Peyer's patch (tissue), 4 donors: ENCODE data around the gene VPS39. TPM values are rescaled to one million over a fixed set of nuclear protein-coding genes. Genes with fewer than 3 reads are reported as not detected.

Experiments
- DNase-seq, 3 donors: peaks; one replicate each; pipeline ENCODE4 v3.0.0-alpha.2; 2017 to 2019
- H3K27ac ChIP-seq, 4 donors: fragments of 200-600 bp; sonication (generic); one replicate each; pipeline ENCODE4 v1.5.1; 2016 to 2019
- H3K27me3 ChIP-seq, 2 donors: fragments of 200-600 bp; sonication (generic); one replicate each; pipeline ENCODE4 v1.5.1; 2019
- H3K36me3 ChIP-seq, 3 donors: fragments of 200-600 bp; sonication (generic); one replicate each; pipeline ENCODE4 v1.5.1; 2016 to 2019
- H3K4me1 ChIP-seq, 4 donors: fragments of 200-600 bp; sonication (generic); one replicate each; pipeline ENCODE4 v1.5.1; 2016 to 2019
- H3K4me3 ChIP-seq, 4 donors: fragments of 200-600 bp; sonication (generic); 1 replicate in 3 of 4; 2 replicates in 1 of 4; pipeline ENCODE4 v1.5.1; 2016 to 2019; ENCODE audit warnings: mild to moderate bottlenecking in 1 of 4
- H3K9me3 ChIP-seq, 4 donors: fragments of 200-600 bp; sonication (generic); one replicate each; pipeline ENCODE4 v1.5.1; 2016 to 2019; ENCODE audit warnings: mild to moderate bottlenecking in 1 of 4
- CTCF ChIP-seq, 6 experiments: fragments of 450-650 bp in 4 of 6; fragments of 200-600 bp in 2 of 6; sonication (generic) in 1 of 6; IDR thresholded peaks; one replicate each; pipeline ENCODE4 v1.5.1; 2017 to 2019; ENCODE audit warnings: antibody characterized with exemption in 6 of 6, mild to moderate bottlenecking in 3 of 6, moderate library complexity in 1 of 6
- POLR2A ChIP-seq, 2 donors: fragments of 450-650 bp; IDR thresholded peaks; one replicate each; pipeline ENCODE4 v1.5.1; 2017; ENCODE audit warnings: antibody characterized with exemption in 2 of 2, mild to moderate bottlenecking in 2 of 2, moderate library complexity in 2 of 2
- total RNA-seq, 4 donors: library from RNA; depleted of rRNA; stranded (reverse); fragments of >200 nt; gene quantifications; one replicate each; pipeline ENCODE4 v1.1.0, GENCODE V29; 2016

VPS39 gene
- total RNA-seq, 4 donors from 2014 or later, result 141 to 314 (median 192) TPM

- no peaks in the 10 kb centered on the region for H3K4me1 ChIP-seq
- H3K27ac ChIP-seq, result no peak overlapping the region
- H3K4me3 ChIP-seq, result no peak overlapping the region
- no peaks in the 10 kb centered on the region for H3K27me3 ChIP-seq
- TF ChIP-seq POLR2A (IDR thresholded peaks at IDR 0.05), result no peak
- no peak for TF ChIP-seq CTCF (IDR thresholded peaks at IDR 0.05)
- no peaks in the 10 kb centered on the region for H3K9me3 ChIP-seq
- no peak for DNase-seq
- no peaks in the 10 kb centered on the region for H3K36me3 ChIP-seq
Measured at GRCh38 chr15:42129364-42129763, 78.7 kb downstream of the VPS39 start.

GRCh38 chr15:42128476-42128875, 79.6 kb downstream of the VPS39 start:
- TF ChIP-seq POLR2A (IDR thresholded peaks at IDR 0.05) (no peak), CTCF (IDR thresholded peaks at IDR 0.05) (no peak)
- H3K4me1 ChIP-seq, result no peaks in the 10 kb centered on the region
- no peaks in the 10 kb centered on the region for H3K9me3 ChIP-seq
- H3K36me3 ChIP-seq, result no peaks in the 10 kb centered on the region
- H3K27ac ChIP-seq, result no peak overlapping the region
- H3K27me3 ChIP-seq, result no peaks in the 10 kb centered on the region
- H3K4me3 ChIP-seq, result no peak overlapping the region
- DNase-seq, result peak in 1 of 3 donors; percentile 6

GRCh38 chr15:42123546-42123945, 84.6 kb downstream of the VPS39 start:
- Histone ChIP-seq H3K9me3 (no peaks in the 10 kb centered on the region), H3K4me1 (no peaks in the 10 kb centered on the region), H3K27me3 (no peaks in the 10 kb centered on the region), H3K27ac (no peak overlapping the region), H3K4me3 (no peak overlapping the region), H3K36me3 (no peaks in the 10 kb centered on the region)
- TF ChIP-seq CTCF (IDR thresholded peaks at IDR 0.05), result no peak
- TF ChIP-seq POLR2A (IDR thresholded peaks at IDR 0.05), result no peak
- peak in 1 of 3 donors; percentile 3 for DNase-seq

GRCh38 chr15:42121682-42122081, 86.4 kb downstream of the VPS39 start:
- peak in 1 of 3 donors; percentile 9 for DNase-seq
- no peaks in the 10 kb centered on the region for H3K36me3 ChIP-seq
- no peaks in the 10 kb centered on the region for H3K4me1 ChIP-seq
- H3K27me3 ChIP-seq, result no peaks in the 10 kb centered on the region
- no peak overlapping the region for H3K27ac ChIP-seq
- H3K4me3 ChIP-seq, result no peak overlapping the region
- no peaks in the 10 kb centered on the region for H3K9me3 ChIP-seq
- TF ChIP-seq CTCF (IDR thresholded peaks at IDR 0.05), result no peak
- no peak for TF ChIP-seq POLR2A (IDR thresholded peaks at IDR 0.05)

- Histone ChIP-seq H3K27ac (no peak overlapping the region), H3K4me1 (no peaks in the 10 kb centered on the region), H3K9me3 (no peaks in the 10 kb centered on the region), H3K4me3 (no peak overlapping the region), H3K27me3 (no peaks in the 10 kb centered on the region), H3K36me3 (no peaks in the 10 kb centered on the region)
- DNase-seq, result no peak
- TF ChIP-seq POLR2A (IDR thresholded peaks at IDR 0.05) (no peak), CTCF (IDR thresholded peaks at IDR 0.05) (no peak)
Measured at GRCh38 chr15:42121021-42121420, 87.1 kb downstream of the VPS39 start.

- DNase-seq, result no peak
- Histone ChIP-seq H3K27me3 (no peaks in the 10 kb centered on the region), H3K27ac (no peak overlapping the region), H3K4me1 (no peaks in the 10 kb centered on the region), H3K4me3 (no peak overlapping the region), H3K36me3 (no peaks in the 10 kb centered on the region), H3K9me3 (no peaks in the 10 kb centered on the region)
- TF ChIP-seq POLR2A (IDR thresholded peaks at IDR 0.05), result no peak
- no peak for TF ChIP-seq CTCF (IDR thresholded peaks at IDR 0.05)
Measured at GRCh38 chr15:42120285-42120684, 87.8 kb downstream of the VPS39 start.
